CD4-positive, alpha-beta T cell treated with Interleukin-17A for 4 hours (primary cell): ENCODE results near the gene DTHD1.

ENCODE experiments used
- DNase-seq: peaks from one replicate; pipeline ENCODE4 v3.0.0-alpha.2; 2020; ENCODE audit warnings: mixed read lengths

Gene DTHD1

GRCh38 chr4:36316607-36317006, 35.2 kb downstream of the DTHD1 start:
- no peak for DNase-seq

GRCh38 chr4:36317721-36318120, 36.3 kb downstream of the DTHD1 start:
- no peak for DNase-seq

GRCh38 chr4:36320117-36320896, 38.9 kb downstream of the DTHD1 start:
- DNase-seq = no peak

GRCh38 chr4:36321176-36321575, 39.8 kb downstream of the DTHD1 start:
- DNase-seq = no peak

- DNase-seq = peak; percentile 26
These were observed 41.5 kb downstream of the DTHD1 start for GRCh38 chr4:36322921-36323354.

- no peak for DNase-seq
These were observed 42.5 kb downstream of the DTHD1 start for GRCh38 chr4:36323816-36324419.

- no peak for DNase-seq
These were observed 43.4 kb downstream of the DTHD1 start for GRCh38 chr4:36324808-36325207.

- DNase-seq = peak; percentile 12
These were observed 44.1 kb downstream of the DTHD1 start for GRCh38 chr4:36325499-36325898.

GRCh38 chr4:36325926-36326325, 44.5 kb downstream of the DTHD1 start:
- DNase-seq = no peak

GRCh38 chr4:36326476-36327029, 45.1 kb downstream of the DTHD1 start:
- DNase-seq = no peak

GRCh38 chr4:36327400-36327799, 46.0 kb downstream of the DTHD1 start:
- DNase-seq = no peak

- DNase-seq = no peak
These were observed 46.7 kb downstream of the DTHD1 start for GRCh38 chr4:36328130-36328529.

GRCh38 chr4:36329228-36329627, 47.8 kb downstream of the DTHD1 start:
- no peak for DNase-seq

- no peak for DNase-seq
These were observed 49.4 kb downstream of the DTHD1 start for GRCh38 chr4:36330796-36331195.

- no peak for DNase-seq
These were observed 50.8 kb downstream of the DTHD1 start for GRCh38 chr4:36332023-36332781.

GRCh38 chr4:36332782-36333131, 51.3 kb downstream of the DTHD1 start:
- DNase-seq = no peak

- no peak for DNase-seq
These were observed 52.0 kb downstream of the DTHD1 start for GRCh38 chr4:36333303-36333877.

- DNase-seq = no peak
These were observed 56.3 kb downstream of the DTHD1 start for GRCh38 chr4:36337665-36338185.

GRCh38 chr4:36338973-36339372, 57.6 kb downstream of the DTHD1 start:
- no peak for DNase-seq

- DNase-seq = no peak
These were observed 60.5 kb downstream of the DTHD1 start for GRCh38 chr4:36341936-36342335.

GRCh38 chr4:36343501-36344175, 62.2 kb downstream of the DTHD1 start:
- no peak for DNase-seq

- DNase-seq = no peak
These were observed 67.1 kb downstream of the DTHD1 start for GRCh38 chr4:36348403-36348938.
